Measurements from ENCODE around the gene COQ8B. TPM values are rescaled to one million over a fixed set of nuclear protein-coding genes. Genes with fewer than 3 reads are reported as not detected.

COQ8B gene
- polyA plus RNA-seq, 4 donors = 32.4 to 45.2 (median 35.7) TPM

DNA sequence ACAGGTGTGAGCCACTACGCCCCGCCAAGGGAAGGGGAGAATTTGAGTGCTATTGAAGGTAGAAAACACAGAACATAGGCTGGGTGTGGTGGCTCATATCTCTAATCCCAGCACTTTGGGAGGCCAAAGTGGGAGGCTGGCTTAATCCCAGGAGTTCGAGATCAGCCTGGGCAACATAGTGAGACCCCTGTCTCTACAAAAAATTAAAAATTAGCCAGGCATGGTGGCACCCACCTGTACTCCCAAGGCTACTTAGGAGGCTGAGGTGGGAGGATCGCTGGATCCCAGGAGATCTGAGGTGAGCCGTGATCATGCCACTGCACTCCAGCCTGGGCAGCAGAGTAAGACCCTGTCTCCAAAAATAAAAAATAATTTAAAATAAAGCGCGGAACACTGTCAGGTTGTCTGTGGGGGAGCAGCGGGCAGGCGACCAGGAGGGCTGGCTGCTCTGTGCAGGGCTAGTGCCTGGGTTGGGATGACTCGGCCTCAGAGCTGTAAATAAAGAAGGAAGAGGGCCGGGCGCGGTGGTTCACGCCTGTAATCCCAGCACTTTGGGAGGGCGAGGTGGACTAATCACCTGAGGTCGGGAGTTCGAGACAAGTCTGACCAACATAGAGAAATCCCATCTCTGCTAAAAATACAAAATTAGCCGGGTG, 74.5 kb downstream of the COQ8B start:
- no peak for DNase-seq (ENCODE audit: low read depth in 4 of 4, low spot score in 3 of 4)

Other genes starting within 250 kb of the COQ8B start
- 1 to 10 TPM; 1.0 to 2.0 (median 1.6) TPM for gene SPTBN4, start 249.9 kb downstream of the COQ8B start, polyA plus RNA-seq (ENCODE audit: insufficient read length in 4 of 4)
- gene SHKBP1, start 140.0 kb downstream of the COQ8B start, polyA plus RNA-seq (ENCODE audit: insufficient read length in 4 of 4) = 10 to 100 TPM; 43.2 to 52.3 (median 47.2) TPM
- 100 to 1,000 TPM; 186 to 366 (median 197) TPM for gene LTBP4, start 115.5 kb downstream of the COQ8B start, polyA plus RNA-seq (ENCODE audit: insufficient read length in 4 of 4)
- 10 to 100 TPM; 11.1 to 16.0 (median 12.6) TPM for gene NUMBL, start 26.2 kb downstream of the COQ8B start, polyA plus RNA-seq (ENCODE audit: insufficient read length in 4 of 4)
- gene ITPKC, start 226 bp upstream of the COQ8B start, polyA plus RNA-seq (ENCODE audit: insufficient read length in 4 of 4) = 10 to 100 TPM; 13.5 to 15.9 (median 13.7) TPM
- gene ACTMAP, start 33.6 kb upstream of the COQ8B start, polyA plus RNA-seq (ENCODE audit: insufficient read length in 4 of 4) = 10 to 100 TPM; 13.0 to 21.8 (median 15.4) TPM
- 100 to 1,000 TPM; 114 to 126 (median 122) TPM for gene SNRPA, start 34.3 kb upstream of the COQ8B start, polyA plus RNA-seq (ENCODE audit: insufficient read length in 4 of 4)
- gene MIA, start 58.6 kb upstream of the COQ8B start, polyA plus RNA-seq (ENCODE audit: insufficient read length in 4 of 4) = 1 to 10 TPM in 1 of 4 donors, under 1 TPM in 3; 0.48 to 1.2 (median 0.90) TPM
- gene RAB4B, start 61.4 kb upstream of the COQ8B start, polyA plus RNA-seq (ENCODE audit: insufficient read length in 4 of 4) = 10 to 100 TPM in 2 of 4 donors, 1 to 10 TPM in 2; 7.6 to 11.7 (median 9.6) TPM
- 10 to 100 TPM; 69.7 to 81.2 (median 73.7) TPM for gene EGLN2, start 82.3 kb upstream of the COQ8B start, polyA plus RNA-seq (ENCODE audit: insufficient read length in 4 of 4)
- under 1 TPM in 1 of 4 donors, not detected in 3; 0.12 TPM for gene CYP2A6, start 133.6 kb upstream of the COQ8B start, polyA plus RNA-seq (ENCODE audit: insufficient read length in 4 of 4)
- gene CYP2A7, start 165.3 kb upstream of the COQ8B start, polyA plus RNA-seq (ENCODE audit: insufficient read length in 4 of 4) = not detected